ENCODE data around the gene TSPO2. TPM values are rescaled to one million over a fixed set of nuclear protein-coding genes. Genes with fewer than 3 reads are reported as not detected.

TSPO2 gene
- total and polyA plus RNA-seq, 2 of the 13 experiments (the other 11 are each of a cell fraction or from before 2014, with no cell fraction given) = 0.55 TPM; not detected in 1

DNA sequence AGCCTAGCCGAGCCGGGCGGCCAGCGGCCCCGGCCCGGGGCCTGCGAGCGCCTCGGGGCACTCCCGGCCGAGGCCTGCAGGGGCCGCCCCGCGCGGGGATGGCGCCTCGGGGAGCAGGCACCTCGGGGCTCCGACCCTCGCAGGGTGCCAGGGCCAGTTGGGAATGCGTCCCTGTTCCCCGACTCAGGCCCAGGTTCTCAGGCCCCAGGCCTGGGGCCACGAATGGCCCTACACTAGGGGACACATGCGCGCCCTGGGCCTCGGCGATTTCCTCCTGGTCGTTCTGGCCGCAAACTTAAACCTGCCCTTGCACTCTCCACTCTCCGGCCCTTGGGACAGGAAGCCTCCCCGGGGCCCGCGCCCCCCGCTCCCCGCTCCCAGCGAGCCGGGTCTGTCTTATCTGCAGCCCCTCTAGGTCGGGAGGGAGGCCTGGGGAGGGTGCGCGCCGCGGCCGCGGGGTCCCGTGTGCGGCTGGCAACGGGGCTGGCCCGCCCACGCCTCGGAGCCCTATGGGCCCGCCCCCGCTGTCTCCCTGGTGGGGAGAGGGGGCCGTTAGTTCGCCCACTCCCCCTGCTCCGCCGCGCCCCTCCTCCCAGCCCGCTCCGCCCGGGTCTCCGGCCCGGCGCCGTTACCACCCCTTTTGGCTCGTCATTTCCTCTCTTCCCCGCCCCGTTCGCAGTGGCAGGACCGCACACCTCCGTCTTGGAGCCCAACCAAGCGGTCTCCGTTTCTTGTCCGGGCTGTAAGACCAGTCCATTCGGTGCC is 31.1 kb downstream of the TSPO2 start (continued):
- TF ChIP-seq, protein P1, sequence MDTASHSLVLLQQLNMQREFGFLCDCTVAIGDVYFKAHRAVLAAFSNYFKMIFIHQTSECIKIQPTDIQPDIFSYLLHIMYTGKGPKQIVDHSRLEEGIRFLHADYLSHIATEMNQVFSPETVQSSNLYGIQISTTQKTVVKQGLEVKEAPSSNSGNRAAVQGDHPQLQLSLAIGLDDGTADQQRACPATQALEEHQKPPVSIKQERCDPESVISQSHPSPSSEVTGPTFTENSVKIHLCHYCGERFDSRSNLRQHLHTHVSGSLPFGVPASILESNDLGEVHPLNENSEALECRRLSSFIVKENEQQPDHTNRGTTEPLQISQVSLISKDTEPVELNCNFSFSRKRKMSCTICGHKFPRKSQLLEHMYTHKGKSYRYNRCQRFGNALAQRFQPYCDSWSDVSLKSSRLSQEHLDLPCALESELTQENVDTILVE (CRISPR knock-in tag; IDR thresholded peaks at IDR 0.05) = peak; percentile 99
- TF ChIP-seq, protein P2, sequence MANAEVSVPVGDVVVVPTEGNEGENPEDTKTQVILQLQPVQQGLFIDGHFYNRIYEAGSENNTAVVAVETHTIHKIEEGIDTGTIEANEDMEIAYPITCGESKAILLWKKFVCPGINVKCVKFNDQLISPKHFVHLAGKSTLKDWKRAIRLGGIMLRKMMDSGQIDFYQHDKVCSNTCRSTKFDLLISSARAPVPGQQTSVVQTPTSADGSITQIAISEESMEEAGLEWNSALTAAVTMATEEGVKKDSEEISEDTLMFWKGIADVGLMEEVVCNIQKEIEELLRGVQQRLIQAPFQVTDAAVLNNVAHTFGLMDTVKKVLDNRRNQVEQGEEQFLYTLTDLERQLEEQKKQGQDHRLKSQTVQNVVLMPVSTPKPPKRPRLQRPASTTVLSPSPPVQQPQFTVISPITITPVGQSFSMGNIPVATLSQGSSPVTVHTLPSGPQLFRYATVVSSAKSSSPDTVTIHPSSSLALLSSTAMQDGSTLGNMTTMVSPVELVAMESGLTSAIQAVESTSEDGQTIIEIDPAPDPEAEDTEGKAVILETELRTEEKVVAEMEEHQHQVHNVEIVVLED (CRISPR knock-in tag; IDR thresholded peaks at IDR 0.05; ENCODE audit: borderline replicate concordance) = peak; percentile 23; the same call in 1 of the 2 replicates
- TF ChIP-seq, protein P3, sequence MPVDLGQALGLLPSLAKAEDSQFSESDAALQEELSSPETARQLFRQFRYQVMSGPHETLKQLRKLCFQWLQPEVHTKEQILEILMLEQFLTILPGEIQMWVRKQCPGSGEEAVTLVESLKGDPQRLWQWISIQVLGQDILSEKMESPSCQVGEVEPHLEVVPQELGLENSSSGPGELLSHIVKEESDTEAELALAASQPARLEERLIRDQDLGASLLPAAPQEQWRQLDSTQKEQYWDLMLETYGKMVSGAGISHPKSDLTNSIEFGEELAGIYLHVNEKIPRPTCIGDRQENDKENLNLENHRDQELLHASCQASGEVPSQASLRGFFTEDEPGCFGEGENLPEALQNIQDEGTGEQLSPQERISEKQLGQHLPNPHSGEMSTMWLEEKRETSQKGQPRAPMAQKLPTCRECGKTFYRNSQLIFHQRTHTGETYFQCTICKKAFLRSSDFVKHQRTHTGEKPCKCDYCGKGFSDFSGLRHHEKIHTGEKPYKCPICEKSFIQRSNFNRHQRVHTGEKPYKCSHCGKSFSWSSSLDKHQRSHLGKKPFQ (CRISPR knock-in tag; IDR thresholded peaks at IDR 0.05; ENCODE audit: insufficient replicate concordance) = no peak
- TF ChIP-seq ZBTB7A (CRISPR knock-in tag; IDR thresholded peaks at IDR 0.05) = peak; percentile 77
- TF ChIP-seq KLF12 (CRISPR knock-in tag; IDR thresholded peaks at IDR 0.05; ENCODE audit: borderline replicate concordance) = peak; percentile 49; the same call in 1 of the 2 replicates
- TF ChIP-seq, protein P4, sequence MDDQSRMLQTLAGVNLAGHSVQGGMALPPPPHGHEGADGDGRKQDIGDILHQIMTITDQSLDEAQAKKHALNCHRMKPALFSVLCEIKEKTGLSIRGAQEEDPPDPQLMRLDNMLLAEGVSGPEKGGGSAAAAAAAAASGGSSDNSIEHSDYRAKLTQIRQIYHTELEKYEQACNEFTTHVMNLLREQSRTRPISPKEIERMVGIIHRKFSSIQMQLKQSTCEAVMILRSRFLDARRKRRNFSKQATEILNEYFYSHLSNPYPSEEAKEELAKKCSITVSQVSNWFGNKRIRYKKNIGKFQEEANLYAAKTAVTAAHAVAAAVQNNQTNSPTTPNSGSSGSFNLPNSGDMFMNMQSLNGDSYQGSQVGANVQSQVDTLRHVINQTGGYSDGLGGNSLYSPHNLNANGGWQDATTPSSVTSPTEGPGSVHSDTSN (CRISPR knock-in tag; IDR thresholded peaks at IDR 0.05; ENCODE audit: borderline replicate concordance) = peak; percentile 44; the same call in 1 of the 2 replicates
- TF ChIP-seq, protein P5, sequence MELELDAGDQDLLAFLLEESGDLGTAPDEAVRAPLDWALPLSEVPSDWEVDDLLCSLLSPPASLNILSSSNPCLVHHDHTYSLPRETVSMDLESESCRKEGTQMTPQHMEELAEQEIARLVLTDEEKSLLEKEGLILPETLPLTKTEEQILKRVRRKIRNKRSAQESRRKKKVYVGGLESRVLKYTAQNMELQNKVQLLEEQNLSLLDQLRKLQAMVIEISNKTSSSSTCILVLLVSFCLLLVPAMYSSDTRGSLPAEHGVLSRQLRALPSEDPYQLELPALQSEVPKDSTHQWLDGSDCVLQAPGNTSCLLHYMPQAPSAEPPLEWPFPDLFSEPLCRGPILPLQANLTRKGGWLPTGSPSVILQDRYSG (CRISPR knock-in tag; IDR thresholded peaks at IDR 0.05) = peak; percentile 88; the same call in 1 of the 2 replicates
- no peak; the same call in 1 of the 2 replicates for TF ChIP-seq ZNF232 (CRISPR knock-in tag; IDR thresholded peaks at IDR 0.05; ENCODE audit: borderline replicate concordance)
- no peak for TF ChIP-seq ZNF136 (CRISPR knock-in tag; IDR thresholded peaks at IDR 0.05; ENCODE audit: low read depth)
- no peak for TF ChIP-seq NAIF1 (CRISPR knock-in tag; IDR thresholded peaks at IDR 0.05; ENCODE audit: borderline replicate concordance)
- peak; percentile 53; the same call in 1 of the 2 replicates for TF ChIP-seq ZMAT3 (CRISPR knock-in tag; conservative IDR thresholded peaks at IDR 0.05)
- TF ChIP-seq ZNF563 (CRISPR knock-in tag; IDR thresholded peaks at IDR 0.05) = no peak
- 0 out of 2 replicates have a peak, but pooled peaks have one; percentile 34 for TF ChIP-seq NR2C2 (CRISPR knock-in tag; IDR thresholded peaks at IDR 0.05; ENCODE audit: borderline replicate concordance)
- TF ChIP-seq, protein P6, sequence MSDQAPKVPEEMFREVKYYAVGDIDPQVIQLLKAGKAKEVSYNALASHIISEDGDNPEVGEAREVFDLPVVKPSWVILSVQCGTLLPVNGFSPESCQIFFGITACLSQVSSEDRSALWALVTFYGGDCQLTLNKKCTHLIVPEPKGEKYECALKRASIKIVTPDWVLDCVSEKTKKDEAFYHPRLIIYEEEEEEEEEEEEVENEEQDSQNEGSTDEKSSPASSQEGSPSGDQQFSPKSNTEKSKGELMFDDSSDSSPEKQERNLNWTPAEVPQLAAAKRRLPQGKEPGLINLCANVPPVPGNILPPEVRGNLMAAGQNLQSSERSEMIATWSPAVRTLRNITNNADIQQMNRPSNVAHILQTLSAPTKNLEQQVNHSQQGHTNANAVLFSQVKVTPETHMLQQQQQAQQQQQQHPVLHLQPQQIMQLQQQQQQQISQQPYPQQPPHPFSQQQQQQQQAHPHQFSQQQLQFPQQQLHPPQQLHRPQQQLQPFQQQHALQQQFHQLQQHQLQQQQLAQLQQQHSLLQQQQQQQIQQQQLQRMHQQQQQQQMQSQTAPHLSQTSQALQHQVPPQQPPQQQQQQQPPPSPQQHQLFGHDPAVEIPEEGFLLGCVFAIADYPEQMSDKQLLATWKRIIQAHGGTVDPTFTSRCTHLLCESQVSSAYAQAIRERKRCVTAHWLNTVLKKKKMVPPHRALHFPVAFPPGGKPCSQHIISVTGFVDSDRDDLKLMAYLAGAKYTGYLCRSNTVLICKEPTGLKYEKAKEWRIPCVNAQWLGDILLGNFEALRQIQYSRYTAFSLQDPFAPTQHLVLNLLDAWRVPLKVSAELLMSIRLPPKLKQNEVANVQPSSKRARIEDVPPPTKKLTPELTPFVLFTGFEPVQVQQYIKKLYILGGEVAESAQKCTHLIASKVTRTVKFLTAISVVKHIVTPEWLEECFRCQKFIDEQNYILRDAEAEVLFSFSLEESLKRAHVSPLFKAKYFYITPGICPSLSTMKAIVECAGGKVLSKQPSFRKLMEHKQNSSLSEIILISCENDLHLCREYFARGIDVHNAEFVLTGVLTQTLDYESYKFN (CRISPR knock-in tag; conservative IDR thresholded peaks at IDR 0.05) = no peak; the same call in 1 of the 2 replicates
- no peak; the same call in 1 of the 2 replicates for TF ChIP-seq ZNF431 (CRISPR knock-in tag; IDR thresholded peaks at IDR 0.05; ENCODE audit: borderline replicate concordance, low read depth)

Data from HepG2 (cell line).